ENCODE data around the gene FRMD4B. TPM values are rescaled to one million over a fixed set of nuclear protein-coding genes. Genes with fewer than 3 reads are reported as not detected.

FRMD4B gene
- total RNA-seq, 6 donors from 2014 or later, result 48.0 to 136 (median 62.8) TPM

GRCh38 chr3:69126999-69127398, 258.9 kb downstream of the FRMD4B start:
- Histone ChIP-seq H3K4me1 (no peaks in the 10 kb centered on the region), H3K27me3 (no peaks in the 10 kb centered on the region), H3K27ac (no peak overlapping the region), H3K36me3 (no peaks in the 10 kb centered on the region), H3K9me3 (no peaks in the 10 kb centered on the region), H3K4me3 (no peak overlapping the region)
- TF ChIP-seq CTCF (IDR thresholded peaks at IDR 0.05) (no peak), POLR2A (IDR thresholded peaks at IDR 0.05) (no peak), EP300 (IDR thresholded peaks at IDR 0.05) (no peak), POLR2AphosphoS5 (IDR thresholded peaks at IDR 0.05) (no peak)
- WGBS, 2 donors, result 87 to 95% methylated on average over 2 of the region's 2 CpGs
- no peak for ATAC-seq (ENCODE audit: low FRiP score in 2 of 2)
- DNase-seq, result no peak

GRCh38 chr3:69126216-69126615, 259.7 kb downstream of the FRMD4B start:
- TF ChIP-seq POLR2A (IDR thresholded peaks at IDR 0.05) (no peak), EP300 (IDR thresholded peaks at IDR 0.05) (no peak), CTCF (IDR thresholded peaks at IDR 0.05) (no peak), POLR2AphosphoS5 (IDR thresholded peaks at IDR 0.05) (no peak)
- no peak for DNase-seq
- WGBS, 2 donors, result 89 to 91% methylated on average over 3 of the region's 3 CpGs
- no peak for ATAC-seq (ENCODE audit: low FRiP score in 2 of 2)
- no peak overlapping the region for H3K27ac ChIP-seq
- H3K9me3 ChIP-seq, result no peaks in the 10 kb centered on the region
- H3K27me3 ChIP-seq, result no peaks in the 10 kb centered on the region
- H3K36me3 ChIP-seq, result no peaks in the 10 kb centered on the region
- peaks cover 0 to 6% (median under 1%) of the 10 kb centered on the region in 4 donors for H3K4me1 ChIP-seq
- no peak overlapping the region for H3K4me3 ChIP-seq

- Histone ChIP-seq H3K4me1 (peaks cover 0 to 10% (median 2%) of the 10 kb centered on the region in 4 donors), H3K36me3 (no peaks in the 10 kb centered on the region)
- 61 to 72% methylated on average over 3 of the region's 3 CpGs for WGBS, 2 donors
Measured at GRCh38 chr3:69122403-69122802, 263.5 kb downstream of the FRMD4B start, which contains the start of gene LMOD3. Gene LMOD3, minus strand, starts transcription at chr3:69122595. Its CDS starts 209 bp downstream, at chr3:69122386.

GRCh38 chr3:69121950-69122349, 263.9 kb downstream of the FRMD4B start:
- ATAC-seq (ENCODE audit: low FRiP score in 2 of 2) (no peak), DNase-seq (no peak)
- Histone ChIP-seq H3K27me3 (no peaks in the 10 kb centered on the region), H3K36me3 (no peaks in the 10 kb centered on the region), H3K27ac (peak overlapping the region in 3 of 4 donors; percentile 17 to 64 (median 48)), H3K4me3 (peak overlapping the region in 1 of 4 donors; percentile 6), H3K9me3 (no peaks in the 10 kb centered on the region), H3K4me1 (peaks cover 0 to 10% (median 2%) of the 10 kb centered on the region in 4 donors)
- TF ChIP-seq POLR2A (IDR thresholded peaks at IDR 0.05) (no peak), CTCF (IDR thresholded peaks at IDR 0.05) (no peak), EP300 (IDR thresholded peaks at IDR 0.05) (no peak), POLR2AphosphoS5 (IDR thresholded peaks at IDR 0.05) (peak in 1 of 2 donors; percentile 11)
- 33 to 49% methylated on average over 8 of the region's 8 CpGs for WGBS, 2 donors

More at GRCh38 chr3:69122403-69122802, 263.5 kb downstream of the FRMD4B start, which contains the start of gene LMOD3:
- no peak for TF ChIP-seq CTCF (IDR thresholded peaks at IDR 0.05)
- no peak for TF ChIP-seq POLR2AphosphoS5 (IDR thresholded peaks at IDR 0.05)
- no peak for TF ChIP-seq EP300 (IDR thresholded peaks at IDR 0.05)
- TF ChIP-seq POLR2A (IDR thresholded peaks at IDR 0.05), result no peak
- Histone ChIP-seq H3K4me3 (peak within 1 kb of the TSS in 1 of 4 donors; percentile 6), H3K27me3 (no peaks in the 10 kb centered on the region), H3K27ac (peak within 1 kb of the TSS in 3 of 4 donors; percentile 17 to 64 (median 48)), H3K9me3 (no peaks in the 10 kb centered on the region)
- ATAC-seq (ENCODE audit: low FRiP score in 2 of 2) (no peak), DNase-seq (no peak)

- no peaks in the 10 kb centered on the region for H3K27me3 ChIP-seq
- TF ChIP-seq POLR2AphosphoS5 (IDR thresholded peaks at IDR 0.05), result no peak
- TF ChIP-seq EP300 (IDR thresholded peaks at IDR 0.05), result no peak
- no peak for TF ChIP-seq CTCF (IDR thresholded peaks at IDR 0.05)
- TF ChIP-seq POLR2A (IDR thresholded peaks at IDR 0.05), result no peak
- H3K27ac ChIP-seq, result peak overlapping the region in 3 of 4 donors; percentile 17 to 64 (median 48)
- peak overlapping the region in 1 of 4 donors; percentile 6 for H3K4me3 ChIP-seq
- 77 to 88% methylated on average over 6 of the region's 6 CpGs for WGBS, 2 donors
- peaks cover 0 to 10% (median 2%) of the 10 kb centered on the region in 4 donors for H3K4me1 ChIP-seq
- DNase-seq (no peak), ATAC-seq (ENCODE audit: low FRiP score in 2 of 2) (no peak)
- H3K9me3 ChIP-seq, result no peaks in the 10 kb centered on the region
- no peaks in the 10 kb centered on the region for H3K36me3 ChIP-seq
Measured at GRCh38 chr3:69121513-69121912, 264.4 kb downstream of the FRMD4B start.

Measured in upper lobe of left lung (tissue), 6 donors.